ENCODE results near the gene CFAP70. TPM values are rescaled to one million over a fixed set of nuclear protein-coding genes. Genes with fewer than 3 reads are reported as not detected.
"Not testable (repeated sequence)": the region's sequence is repeated elsewhere in the genome, so short reads cannot be mapped to it uniquely, and the experiment has no call there.

CFAP70 gene
- total RNA-seq, 1 donor: 1.1 TPM

- not testable (repeated sequence) for DNase-seq (ENCODE audit: low read depth in 2 of 3, low spot score in 2 of 3)
Observed at GRCh38 chr10:73258612-73259011, 100.1 kb downstream of the CFAP70 start.

- peak in 1 of 3 donors; percentile 17 for DNase-seq (ENCODE audit: low read depth in 2 of 3, low spot score in 2 of 3)
Observed at GRCh38 chr10:73253225-73253555, 105.5 kb downstream of the CFAP70 start.

- peak; percentile 83 to 95 (median 92) for DNase-seq (ENCODE audit: low read depth in 2 of 3, low spot score in 2 of 3)
Observed at GRCh38 chr10:73252445-73253224, 106.0 kb downstream of the CFAP70 start, which contains the start of gene MRPS16. TSS of gene MRPS16 (minus strand) at chr10:73252644. CDS start at chr10:73252482, 162 bp downstream.

- DNase-seq (ENCODE audit: low read depth in 2 of 3, low spot score in 2 of 3): no peak
Observed at GRCh38 chr10:73251683-73252444, 106.8 kb downstream of the CFAP70 start.

GRCh38 chr10:73248259-73248724, 110.4 kb downstream of the CFAP70 start:
- no peak for DNase-seq (ENCODE audit: low read depth in 2 of 3, low spot score in 2 of 3)

- no peak for DNase-seq (ENCODE audit: low read depth in 2 of 3, low spot score in 2 of 3)
Observed at GRCh38 chr10:73247509-73248258, 111.0 kb downstream of the CFAP70 start.

- DNase-seq (ENCODE audit: low read depth in 2 of 3, low spot score in 2 of 3): peak; percentile 91 to 96 (median 95)
Observed at GRCh38 chr10:73246646-73247508, 111.8 kb downstream of the CFAP70 start, which contains the start of gene DNAJC9. TSS of gene DNAJC9 (minus strand) at chr10:73247255. CDS start at chr10:73247189, 66 bp downstream.

GRCh38 chr10:73246322-73246645, 112.4 kb downstream of the CFAP70 start:
- no peak for DNase-seq (ENCODE audit: low read depth in 2 of 3, low spot score in 2 of 3)

GRCh38 chr10:73244866-73245477, 113.7 kb downstream of the CFAP70 start:
- peak in 2 of 3 donors; percentile 66 to 78 for DNase-seq (ENCODE audit: low read depth in 2 of 3, low spot score in 2 of 3)

GRCh38 chr10:73239908-73240307, 118.8 kb downstream of the CFAP70 start:
- no peak for DNase-seq (ENCODE audit: low read depth in 2 of 3, low spot score in 2 of 3)

GRCh38 chr10:73238990-73239566, 119.6 kb downstream of the CFAP70 start:
- DNase-seq (ENCODE audit: low read depth in 2 of 3, low spot score in 2 of 3): no peak

- no peak for DNase-seq (ENCODE audit: low read depth in 2 of 3, low spot score in 2 of 3)
Observed at GRCh38 chr10:73234695-73235094, 124.0 kb downstream of the CFAP70 start.

GRCh38 chr10:73233883-73234282, 124.8 kb downstream of the CFAP70 start:
- DNase-seq (ENCODE audit: low read depth in 2 of 3, low spot score in 2 of 3): no peak

GRCh38 chr10:73232887-73233286, 125.8 kb downstream of the CFAP70 start:
- peak in 2 of 3 donors; percentile 36 to 45 for DNase-seq (ENCODE audit: low read depth in 2 of 3, low spot score in 2 of 3)

- DNase-seq (ENCODE audit: low read depth in 2 of 3, low spot score in 2 of 3): peak in 1 of 3 donors; percentile 47
Observed at GRCh38 chr10:73229567-73229966, 129.1 kb downstream of the CFAP70 start.

GRCh38 chr10:73228247-73228646, 130.4 kb downstream of the CFAP70 start:
- DNase-seq (ENCODE audit: low read depth in 2 of 3, low spot score in 2 of 3): no peak

- no peak for DNase-seq (ENCODE audit: low read depth in 2 of 3, low spot score in 2 of 3)
Observed at GRCh38 chr10:73226663-73227062, 132.0 kb downstream of the CFAP70 start.

GRCh38 chr10:73225518-73225917, 133.1 kb downstream of the CFAP70 start:
- DNase-seq (ENCODE audit: low read depth in 2 of 3, low spot score in 2 of 3): no peak

- DNase-seq (ENCODE audit: low read depth in 2 of 3, low spot score in 2 of 3): no peak
Observed at GRCh38 chr10:73220989-73221388, 137.7 kb downstream of the CFAP70 start.
